ENCODE measurements around the gene CRPPA.

GRCh38 chr7:16402091-16402490, 19.2 kb downstream of the CRPPA start:
- no peak for TF ChIP-seq POLR2A (IDR thresholded peaks at IDR 0.05; ENCODE audit: low read length)
- TF ChIP-seq, protein P1, sequence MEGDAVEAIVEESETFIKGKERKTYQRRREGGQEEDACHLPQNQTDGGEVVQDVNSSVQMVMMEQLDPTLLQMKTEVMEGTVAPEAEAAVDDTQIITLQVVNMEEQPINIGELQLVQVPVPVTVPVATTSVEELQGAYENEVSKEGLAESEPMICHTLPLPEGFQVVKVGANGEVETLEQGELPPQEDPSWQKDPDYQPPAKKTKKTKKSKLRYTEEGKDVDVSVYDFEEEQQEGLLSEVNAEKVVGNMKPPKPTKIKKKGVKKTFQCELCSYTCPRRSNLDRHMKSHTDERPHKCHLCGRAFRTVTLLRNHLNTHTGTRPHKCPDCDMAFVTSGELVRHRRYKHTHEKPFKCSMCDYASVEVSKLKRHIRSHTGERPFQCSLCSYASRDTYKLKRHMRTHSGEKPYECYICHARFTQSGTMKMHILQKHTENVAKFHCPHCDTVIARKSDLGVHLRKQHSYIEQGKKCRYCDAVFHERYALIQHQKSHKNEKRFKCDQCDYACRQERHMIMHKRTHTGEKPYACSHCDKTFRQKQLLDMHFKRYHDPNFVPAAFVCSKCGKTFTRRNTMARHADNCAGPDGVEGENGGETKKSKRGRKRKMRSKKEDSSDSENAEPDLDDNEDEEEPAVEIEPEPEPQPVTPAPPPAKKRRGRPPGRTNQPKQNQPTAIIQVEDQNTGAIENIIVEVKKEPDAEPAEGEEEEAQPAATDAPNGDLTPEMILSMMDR (IDR thresholded peaks at IDR 0.05) = no peak
